Measurements from ENCODE around the gene ATP13A3.

GRCh38 chr3:194423317-194423716 is 63.5 kb downstream of the ATP13A3 start:
- no peak for TF ChIP-seq CTCF (conservative IDR thresholded peaks at IDR 0.05; ENCODE audit: low read depth in 2 of 2)
- no peak for TF ChIP-seq EZH2phosphoT487 (IDR thresholded peaks at IDR 0.05; ENCODE audit: unreplicated experiment)
- TF ChIP-seq CREB1 (CRISPR knock-in tag; IDR thresholded peaks at IDR 0.05; ENCODE audit: low read depth), result no peak
- no peak for TF ChIP-seq EZH2 (IDR thresholded peaks at IDR 0.05; ENCODE audit: low read depth, unreplicated experiment)
- TF ChIP-seq POLR2AphosphoS5 (IDR thresholded peaks at IDR 0.05; ENCODE audit: low read depth), result no peak
- no peak for TF ChIP-seq ZNF114 (CRISPR knock-in tag; IDR thresholded peaks at IDR 0.05)
- no peak for TF ChIP-seq REST (IDR thresholded peaks at IDR 0.05; ENCODE audit: unreplicated experiment)
